K562 (cell line): ENCODE measurements around the gene CKLF. TPM values are rescaled to one million over a fixed set of nuclear protein-coding genes. Genes with fewer than 3 reads are reported as not detected.
A peak's percentile ranks its signal among the peaks of the same experiment; 100 is the strongest.

Experiments used
- ATAC-seq: fragments of 200-7000 bp; cut with Tn5 transposase; 3 replicates; pipeline ENCODE4 v1.9.1; 2020; ENCODE audit warnings: moderate library complexity
- BruUV-seq: library from RNA; stranded (reverse); fragments of 400-500 nt; replicated peaks from 2 replicates; lab custom pipeline; 2021; lab: Mats Ljungman, UMichigan
- CTCF ChIA-PET: fragments of 300-600 bp; formaldehyde crosslinking; extraction: SDS; loops from one replicate; lab custom pipeline; 2021; ENCODE audit warnings: low intra/inter-chr PET ratio; lab: Yijun Ruan, JAX
- POLR2A ChIA-PET: fragments of 300-600, 350-650 bp; sonication (Branson Sonifier 250); formaldehyde crosslinking; extraction: SDS; loops from one replicate; lab custom pipeline; 2021; ENCODE audit warnings: antibody characterized with exemption, inconsistent platforms; lab: Yijun Ruan, JAX
- DNase-seq, 4 experiments: peaks; one replicate each; pipeline versions ENCODE4 v3.0.0 to v3.0.0-alpha.2; 2011 to 2018; ENCODE audit warnings: low spot score in 3 of 4, mixed read lengths in 3 of 4; ENCODE audit errors: extremely low read depth in 1 of 4
- FAIRE-seq: peaks from 2 replicates; lab custom pipeline; 2011; peaks lifted over from hg19 to GRCh38; lab: Jason Lieb, UNC
- H2AFZ ChIP-seq: 2 replicates; pipeline ENCODE4 v1.6.0; 2011; ENCODE audit warnings: low read depth, low read length, control low read depth, inconsistent platforms
- H3K27ac ChIP-seq: fragments of 200-600 bp; 3 replicates; pipeline ENCODE4 v1.8.0; 2011; ENCODE audit warnings: low read depth, mild to moderate bottlenecking, control low read depth, inconsistent platforms, low read length, moderate library complexity, mixed read lengths; ENCODE audit errors: extremely low read depth
- H3K27me3 ChIP-seq, 2 experiments: fragments of 300-600 bp in 1 of 2; 2 replicates in 1 of 2; 3 replicates in 1 of 2; pipeline versions ENCODE4 v1.6.0 to v1.8.0; 2011; ENCODE audit warnings: inconsistent platforms in 2 of 2, low read length in 2 of 2, mild to moderate bottlenecking in 1 of 2, mixed read lengths in 1 of 2, moderate library complexity in 1 of 2; ENCODE audit not compliant: control insufficient read depth in 2 of 2, insufficient read depth in 2 of 2
- H3K36me3 ChIP-seq: fragments of 300-600 bp; 3 replicates; pipeline ENCODE4 v1.8.0; 2011; ENCODE audit warnings: mild to moderate bottlenecking, low read length, inconsistent platforms; ENCODE audit not compliant: control insufficient read depth, insufficient read depth
- H3K4me1 ChIP-seq, 2 experiments: fragments of 200-600 bp in 1 of 2; replicated peaks in 1 of 2; 2 replicates in 1 of 2; 3 replicates in 1 of 2; pipeline versions ENCODE4 v1.5.1 to v1.8.0; 2011; ENCODE audit warnings: inconsistent platforms in 2 of 2, low read length in 2 of 2, mild to moderate bottlenecking in 1 of 2, mixed read lengths in 1 of 2, moderate library complexity in 1 of 2; ENCODE audit not compliant: control insufficient read depth in 2 of 2, insufficient read depth in 2 of 2
- H3K4me2 ChIP-seq: 2 replicates; pipeline ENCODE4 v1.6.1; 2011; ENCODE audit warnings: low read length, control low read depth, inconsistent platforms, mixed read lengths; ENCODE audit not compliant: insufficient read depth
- H3K4me3 ChIP-seq: fragments of 200-600 bp; sonication (generic), shearing (Covaris generic); 2 replicates; pipeline ENCODE4 v1.5.1; 2016; ENCODE audit warnings: control low read depth, inconsistent platforms
- H3K79me2 ChIP-seq: fragments of 200-600 bp; 3 replicates; pipeline ENCODE4 v1.8.0; 2011; ENCODE audit warnings: low read length, inconsistent platforms; ENCODE audit not compliant: control insufficient read depth, insufficient read depth
- H3K9ac ChIP-seq, 2 experiments: 2 replicates each; pipeline versions ENCODE4 v1.6.0 to v1.6.1; 2011; ENCODE audit warnings: low read depth in 2 of 2, low read length in 2 of 2, control low read depth in 1 of 2, inconsistent platforms in 1 of 2, mild to moderate bottlenecking in 1 of 2, mixed read lengths in 1 of 2; ENCODE audit not compliant: insufficient read depth in 1 of 2
- H3K9me1 ChIP-seq: one replicate; pipeline ENCODE4 v1.6.0; 2011; ENCODE audit warnings: inconsistent platforms, mild to moderate bottlenecking, low read length, moderate library complexity; ENCODE audit not compliant: control insufficient read depth, insufficient read depth
- H3K9me3 ChIP-seq: replicated peaks from 2 replicates; pipeline ENCODE4 v1.5.1; 2011; ENCODE audit warnings: low read depth, low read length, inconsistent platforms; ENCODE audit not compliant: control insufficient read depth, insufficient read depth
- H4K20me1 ChIP-seq: replicated peaks from 2 replicates; pipeline ENCODE4 v1.6.1; 2011; ENCODE audit warnings: low read length, inconsistent platforms, mixed read lengths; ENCODE audit not compliant: control insufficient read depth, insufficient read depth
- ARID3A ChIP-seq: IDR thresholded peaks from 2 replicates; pipeline ENCODE4 v1.6.1; 2012; ENCODE audit warnings: low read depth, low read length, improper control_type of control experiment, borderline replicate concordance
- ATF4 ChIP-seq: fragments of 450-650 bp; formaldehyde crosslinking; IDR thresholded peaks from 2 replicates; pipeline ENCODE4 v1.4.0; 2022; ENCODE audit warnings: mild to moderate bottlenecking, moderate library complexity
- CHD4 ChIP-seq: fragments of 200-600 bp; sonication (generic); IDR thresholded peaks from 3 replicates; pipeline ENCODE4 v1.6.1; 2012; ENCODE audit warnings: low read depth, mild to moderate bottlenecking, mixed read lengths, low read length, inconsistent platforms; ENCODE audit not compliant: insufficient read depth, insufficient replicate concordance, poor library complexity, severe bottlenecking
- EP400 ChIP-seq: fragments of 450-650 bp; IDR thresholded peaks from 2 replicates; pipeline ENCODE4 v1.6.1; 2017; ENCODE audit warnings: antibody characterized with exemption, mild to moderate bottlenecking, moderate library complexity
- HNRNPK ChIP-seq: fragments of 200-400 bp; formaldehyde crosslinking; IDR thresholded peaks from one replicate; pipeline ENCODE4 v1.6.1; 2018; ENCODE audit warnings: mild to moderate bottlenecking, low read depth, low read length; ENCODE audit not compliant: poor library complexity, severe bottlenecking
- HNRNPL ChIP-seq: fragments of 200-400 bp; formaldehyde crosslinking; IDR thresholded peaks from 2 replicates; pipeline ENCODE4 v1.6.1; 2017; ENCODE audit warnings: low read depth, mild to moderate bottlenecking, low read length
- MEIS2 ChIP-seq: fragments of 450-650 bp; IDR thresholded peaks from 2 replicates; pipeline ENCODE4 v1.6.1; 2014; ENCODE audit warnings: mild to moderate bottlenecking; ENCODE audit not compliant: partially characterized antibody
- NEUROD1 ChIP-seq: fragments of 150-350 bp; IDR thresholded peaks from 2 replicates; pipeline ENCODE4 v1.6.1; 2014; ENCODE audit warnings: borderline replicate concordance, low read length, low read depth; ENCODE audit not compliant: partially characterized antibody
- PRMT5 ChIP-seq: sonication (generic); formaldehyde crosslinking; IDR thresholded peaks from 2 replicates; pipeline ENCODE4 v1.5.0; 2020; ENCODE audit warnings: missing genetic modification reagents
- RBM25 ChIP-seq: fragments of 200-400 bp; formaldehyde crosslinking; IDR thresholded peaks from 2 replicates; pipeline ENCODE4 v1.6.1; 2018; ENCODE audit warnings: low read length, low read depth, moderate library complexity; ENCODE audit not compliant: severe bottlenecking
- TARDBP ChIP-seq: fragments of 450-650 bp; IDR thresholded peaks from 2 replicates; pipeline ENCODE4 v1.6.1; 2016
- TSC22D4 ChIP-seq: fragments of 450-650 bp; IDR thresholded peaks from 2 replicates; pipeline ENCODE4 v1.6.1; 2016; ENCODE audit warnings: missing genetic modification characterization, missing biosample characterization, control low read depth
- ZNF146 ChIP-seq: IDR thresholded peaks from one replicate; pipeline ENCODE4 v1.6.1; 2018; ENCODE audit warnings: missing compliant biosample characterization; ENCODE audit not compliant: unreplicated experiment
- ZNF165 ChIP-seq: fragments of 250-450 bp; sonication (Bioruptor Pico); IDR thresholded peaks from 2 replicates; pipeline ENCODE4 v1.4.0; 2020; ENCODE audit warnings: borderline replicate concordance
- ZNF324 ChIP-seq: fragments of 250-450 bp; sonication (Bioruptor Pico); IDR thresholded peaks from 2 replicates; pipeline ENCODE4 v1.4.0; 2020; ENCODE audit warnings: mild to moderate bottlenecking
- WGBS: fragments of 100-300 bp; shearing (Covaris generic); methylation state at CpG from one replicate; pipeline ENCODE4 v1.1.6; 2016; ENCODE audit warnings: low coverage, mixed read lengths; ENCODE audit not compliant: insufficient coverage; ENCODE audit errors: missing lambda C conversion rate; 5-methylcytosine and 5-hydroxymethylcytosine counted together
- in situ Hi-C: fragments of 300-500 bp; cut with MboI; formaldehyde crosslinking; loops from 4 replicates; pipeline ENCODE4 v1.15.0; 2018; ENCODE audit warnings: inconsistent platforms, mixed read lengths
- intact Hi-C: fragments of 100-400 bp; cut with micrococcal nuclease; formaldehyde crosslinking; loops from 2 replicates; pipeline ENCODE4 v1.14.2; 2022
- polyA plus RNA-seq, 8 experiments: library from polyadenylated mRNA; depleted of rRNA in 4 of 8; stranded (reverse) in 5 of 8; unstranded in 3 of 8; fragments of >200 nt; fragmentation: Nextera tagmentation in 2 of 8; fragmentation: Illumina TruSeq in 1 of 8; extraction: Ambion mirVana in 2 of 8; extraction: Trizol in 1 of 8; gene quantifications; 2 replicates each; pipeline versions ENCODE4 v1.2.1 to v1.2.3, GENCODE V29; 2011 to 2014; ENCODE audit warnings: inconsistent platforms in 1 of 8, missing spikeins in 1 of 8
- total RNA-seq, 7 experiments: library from RNA; depleted of rRNA in 6 of 7; stranded (reverse); fragments of >200 nt in 6 of 7; fragmentation: Illumina TruSeq in 2 of 7; extraction: Trizol in 2 of 7; gene quantifications; 2 replicates each; pipeline versions ENCODE4 v1.2.1 to v1.2.3, GENCODE V29; 2011 to 2021; ENCODE audit warnings: low replicate concordance in 1 of 7

Gene CKLF
- total and polyA plus RNA-seq, 9 of the 15 experiments (the other 6 are each of a cell fraction or from before 2014, with no cell fraction given), result 84.8 to 322 (median 118) TPM

GRCh38 chr16:66592241-66592640, 39.9 kb downstream of the CKLF start:
- H3K36me3 ChIP-seq, result no peaks in the 10 kb centered on the region
- H3K9me3 ChIP-seq, result no peaks in the 10 kb centered on the region
- peaks cover 0 to 11% of the 10 kb centered on the region in 2 experiments; a peak in 1 of 5 replicates for H3K27me3 ChIP-seq
- in situ Hi-C loops (loop anchor here (5.0 kb wide), 1 partner anchor 185 kb away; no protein-coding TSS in a partner anchor), intact Hi-C loops (no loop called here)
- no TSS peak for BruUV-seq
- DNase-seq, result no peak
- CTCF ChIA-PET, result no interaction called here
- no peaks in the 10 kb centered on the region for H4K20me1 ChIP-seq
- H3K4me2 ChIP-seq, result no peak overlapping the region
- no peak for ATAC-seq
- TF ChIP-seq ZNF324 (CRISPR knock-in tag) (no peak), PRMT5 (CRISPR knock-in tag) (no peak), HNRNPK (peak; percentile 24), TSC22D4 (tag) (no peak)
- no peak overlapping the region for H3K4me3 ChIP-seq
- H3K79me2 ChIP-seq, result no peaks in the 10 kb centered on the region
- H3K4me1 ChIP-seq, result no peaks in the 10 kb centered on the region
- H2AFZ ChIP-seq, result no peak overlapping the region
- H3K9me1 ChIP-seq, result no peaks in the 10 kb centered on the region
- no peak overlapping the region for H3K9ac ChIP-seq
- 21% methylated on average over 3 of the region's 3 CpGs for WGBS
- POLR2A ChIA-PET, result no interaction called here
- H3K27ac ChIP-seq, result no peak overlapping the region
- no peak for FAIRE-seq

GRCh38 chr16:66592814-66593213, 40.4 kb downstream of the CKLF start:
- Histone ChIP-seq H4K20me1 (no peaks in the 10 kb centered on the region), H3K9ac (no peak overlapping the region), H3K79me2 (no peaks in the 10 kb centered on the region), H3K27ac (no peak overlapping the region), H3K36me3 (no peaks in the 10 kb centered on the region), H3K9me3 (no peaks in the 10 kb centered on the region), H3K9me1 (no peaks in the 10 kb centered on the region), H2AFZ (no peak overlapping the region), H3K4me3 (no peak overlapping the region), H3K27me3 (peaks cover 0 to 11% of the 10 kb centered on the region in 2 experiments; a peak in 1 of 5 replicates), H3K4me2 (no peak overlapping the region), H3K4me1 (no peaks in the 10 kb centered on the region)
- no peak for FAIRE-seq
- in situ Hi-C loops, result loop anchor here (5.0 kb wide), 1 partner anchor 186 kb away; no protein-coding TSS in a partner anchor
- no peak for DNase-seq
- 81% methylated on average over 3 of the region's 3 CpGs for WGBS
- ChIA-PET CTCF (no interaction called here), POLR2A (no interaction called here)
- BruUV-seq, result no TSS peak
- ATAC-seq, result no peak
- intact Hi-C loops, result no loop called here
- TF ChIP-seq ATF4 (CRISPR knock-in tag) (no peak), EP400 (no peak), RBM25 (peak; percentile 52), HNRNPL (no peak), ZNF146 (peak; percentile 67), ARID3A (no peak), NEUROD1 (no peak), CHD4 (no peak), MEIS2 (no peak), ZNF165 (CRISPR knock-in tag) (no peak), TARDBP (no peak)
